MV-4-11 (cell line): Measurements from ENCODE around the gene PTCH1.

Experiments used
- DNase-seq: peaks from one replicate; lab custom pipeline; 2025; lab: John Stamatoyannopoulos, UW

Gene PTCH1

DNA sequence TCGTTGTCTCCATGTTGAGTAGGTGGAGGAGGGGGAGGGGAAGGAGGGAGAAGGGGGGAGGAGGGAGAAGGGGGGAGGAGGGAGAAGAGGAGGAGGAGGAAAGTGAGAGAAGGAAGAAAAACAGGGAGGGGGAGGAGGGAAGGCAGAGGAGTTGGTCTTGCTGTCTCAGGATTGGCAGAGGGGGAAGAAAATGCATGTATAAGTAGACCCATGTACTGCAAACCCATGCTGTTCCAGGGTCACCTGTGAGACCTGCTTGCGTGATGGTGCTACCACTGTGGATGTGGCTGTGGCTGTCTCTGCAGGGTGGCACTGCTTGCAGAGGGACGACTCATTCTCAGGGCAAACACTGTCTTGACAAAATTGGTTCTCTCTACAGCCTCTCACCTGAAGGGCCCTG is 76.3 kb downstream of the PTCH1 start:
- no peak for DNase-seq

- no peak for DNase-seq
Measured at GRCh38 chr9:95438561-95439357, 78.0 kb downstream of the PTCH1 start.

DNA sequence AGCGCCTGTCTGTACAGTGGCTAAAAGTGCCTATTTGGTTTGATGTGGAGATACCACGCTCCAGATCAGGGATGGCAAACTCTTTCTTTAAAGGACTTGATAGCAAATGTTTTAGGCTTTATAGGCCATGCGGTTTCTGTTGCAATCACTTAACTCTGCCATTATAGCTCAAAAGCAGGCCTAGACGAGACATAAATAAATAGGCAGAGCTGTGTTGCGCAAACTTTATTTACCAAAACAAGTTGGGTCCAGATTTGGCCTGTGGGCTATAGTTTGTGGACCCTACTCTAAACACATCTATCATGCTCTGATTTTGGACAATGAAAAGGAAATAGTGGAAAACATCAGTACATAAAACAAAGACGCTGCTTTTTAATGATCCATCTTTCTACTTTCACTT is 79.2 kb downstream of the PTCH1 start:
- DNase-seq = no peak

- DNase-seq = no peak
Measured at GRCh38 chr9:95436416-95436815, 80.4 kb downstream of the PTCH1 start.

DNA sequence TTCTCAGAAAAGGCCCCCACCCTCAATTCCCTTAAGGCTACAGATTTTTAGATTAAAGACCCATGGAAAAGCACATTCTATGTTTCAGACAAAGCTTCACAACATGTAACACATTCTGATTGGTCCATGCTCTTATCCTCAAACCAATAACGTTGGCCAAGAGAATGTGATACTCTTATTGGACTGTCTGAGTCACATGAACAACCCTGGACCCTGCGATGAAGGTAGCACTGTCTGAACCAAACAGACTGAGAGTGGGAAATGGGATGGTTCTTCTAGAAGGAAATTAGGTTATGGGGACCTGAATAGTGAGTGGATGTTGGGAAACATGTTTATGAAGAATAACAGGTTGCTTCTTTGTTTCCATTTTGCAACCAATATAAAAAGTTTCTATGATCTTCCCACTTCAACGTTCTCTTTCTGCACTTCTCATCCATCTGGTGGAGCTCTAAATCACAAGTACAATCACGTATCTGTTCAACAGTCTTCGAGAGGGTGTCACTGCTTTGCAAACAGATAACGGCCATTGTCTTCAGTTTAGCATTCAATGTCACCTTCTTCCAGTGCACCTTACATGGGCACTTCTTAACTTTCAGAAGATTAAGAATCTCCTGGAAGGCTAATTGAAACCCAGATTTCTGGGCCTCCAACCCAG is 81.6 kb downstream of the PTCH1 start:
- no peak for DNase-seq

- peak; percentile 76 for DNase-seq
Measured at GRCh38 chr9:95434116-95435073, 82.4 kb downstream of the PTCH1 start.

DNA sequence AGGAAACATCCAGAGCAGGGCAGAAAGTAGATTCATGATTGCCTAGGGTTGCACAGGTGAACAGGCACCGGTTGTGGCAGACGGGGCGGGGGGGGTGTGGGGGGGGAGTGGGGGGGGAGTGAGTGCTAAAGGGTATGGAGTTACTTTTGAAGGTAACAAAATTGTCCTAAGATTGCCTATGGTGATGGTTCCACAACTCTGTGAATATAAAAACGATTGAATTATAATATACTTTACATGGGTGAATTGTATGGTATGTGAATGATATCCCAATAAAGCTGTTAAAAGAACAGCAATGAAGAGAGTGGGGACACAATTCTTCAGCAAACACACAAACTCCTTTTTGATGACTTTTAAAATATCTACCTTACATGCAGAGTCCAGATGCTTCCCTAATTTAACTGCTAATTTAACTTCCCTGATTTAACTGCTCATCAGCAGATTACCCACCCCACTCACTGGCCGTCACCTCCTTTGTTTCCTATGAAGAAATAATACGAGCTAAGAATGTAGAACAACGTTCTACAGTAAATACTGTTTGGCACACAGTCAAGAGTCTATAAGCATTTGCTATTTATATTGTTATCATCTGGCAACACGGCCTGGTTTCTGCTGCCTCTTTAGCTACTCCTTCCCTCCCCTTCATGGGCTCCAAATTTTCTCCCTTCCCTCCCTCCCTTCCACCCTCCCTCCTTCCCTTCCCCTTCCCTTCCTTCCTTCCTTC is 83.5 kb downstream of the PTCH1 start:
- DNase-seq = peak; percentile 6

GRCh38 chr9:95431286-95431685 is 85.5 kb downstream of the PTCH1 start:
- DNase-seq = no peak

- no peak for DNase-seq
Measured at GRCh38 chr9:95429948-95430620, 86.7 kb downstream of the PTCH1 start.

- DNase-seq = no peak
Measured at GRCh38 chr9:95429096-95429495, 87.7 kb downstream of the PTCH1 start.

DNA sequence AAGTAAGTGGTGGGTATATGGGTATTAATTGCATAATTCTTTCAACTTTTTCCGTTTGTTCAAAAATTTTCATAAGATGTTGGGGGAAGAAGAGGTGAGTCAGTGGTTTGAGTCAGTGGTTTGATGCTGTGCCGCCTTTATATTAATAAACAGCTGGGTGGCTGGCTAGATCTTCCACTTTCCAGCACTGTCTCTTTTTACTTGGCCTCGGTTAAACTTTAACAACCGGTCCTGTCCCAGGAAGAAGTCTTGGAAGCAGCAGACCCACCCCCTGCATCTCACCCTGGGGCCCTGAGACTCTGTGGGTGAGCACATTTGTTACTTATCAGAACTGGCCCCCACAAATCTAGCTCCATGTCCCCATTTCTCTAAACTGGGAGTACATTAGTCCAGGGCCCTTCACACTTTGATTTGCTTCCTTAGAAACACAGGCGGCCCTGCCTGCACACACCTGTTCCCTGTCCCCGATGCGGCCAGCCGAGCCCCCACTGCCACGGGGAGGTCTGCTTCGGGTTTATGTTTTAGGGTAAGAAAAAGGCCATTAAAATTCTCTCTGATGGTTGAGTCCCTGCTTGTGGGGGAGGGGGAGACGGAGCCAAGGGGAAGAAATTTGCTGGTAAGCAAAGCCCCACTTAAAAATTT is 90.7 kb downstream of the PTCH1 start:
- DNase-seq = no peak

GRCh38 chr9:95422650-95423049 is 94.1 kb downstream of the PTCH1 start:
- no peak for DNase-seq

GRCh38 chr9:95420518-95420917 is 96.3 kb downstream of the PTCH1 start:
- DNase-seq = no peak

GRCh38 chr9:95419444-95419843 is 97.3 kb downstream of the PTCH1 start:
- DNase-seq = peak; percentile 39

GRCh38 chr9:95415158-95415557 is 101.6 kb downstream of the PTCH1 start:
- no peak for DNase-seq

- DNase-seq = no peak
Measured at GRCh38 chr9:95413793-95414192, 103.0 kb downstream of the PTCH1 start.

- no peak for DNase-seq
Measured at GRCh38 chr9:95411054-95411892, 105.5 kb downstream of the PTCH1 start.

DNA sequence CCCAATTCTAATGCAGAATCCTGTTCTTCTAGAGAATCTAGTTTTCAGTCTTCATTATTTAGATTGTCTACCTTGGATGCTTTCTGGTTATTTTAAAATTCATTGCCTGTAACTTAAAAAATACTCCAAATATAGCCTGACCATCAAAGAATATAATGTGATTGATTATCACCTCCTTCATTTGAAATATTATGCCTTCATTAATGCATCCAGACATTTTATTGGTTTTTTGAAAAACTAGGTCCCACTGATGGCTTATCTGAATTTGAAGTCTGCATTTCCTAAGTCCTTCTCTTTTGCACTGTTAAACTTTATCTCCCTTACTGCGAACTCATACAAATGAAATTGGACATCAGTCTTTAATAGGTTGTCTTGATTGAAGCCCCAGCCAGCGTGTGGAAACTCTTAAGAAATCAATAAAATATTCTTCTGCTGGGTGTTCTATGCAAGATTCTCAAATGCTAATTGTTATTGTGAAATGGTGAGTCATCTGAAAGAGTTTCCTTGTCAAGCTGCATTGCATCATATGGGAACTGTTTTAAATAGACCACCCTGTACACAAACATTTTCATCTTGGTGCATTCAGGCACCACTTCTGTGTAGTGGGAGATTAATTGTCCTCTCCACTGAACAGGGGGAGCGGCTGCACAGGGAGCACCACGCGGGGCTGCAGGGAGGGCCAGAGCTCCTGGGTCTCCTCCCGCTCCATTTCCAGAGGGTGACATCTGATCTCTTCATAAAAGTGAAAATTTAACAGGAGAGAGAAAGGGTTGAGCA is 106.9 kb downstream of the PTCH1 start:
- DNase-seq = peak; percentile 96

GRCh38 chr9:95407524-95407923 is 109.2 kb downstream of the PTCH1 start:
- DNase-seq = no peak
